ENCODE measurements around the gene MYO1E. TPM values are rescaled to one million over a fixed set of nuclear protein-coding genes. Genes with fewer than 3 reads are reported as not detected.

MYO1E gene
- total and polyA plus RNA-seq, 2 of the 4 experiments (the other 2 are of a cell fraction), result 13.4 to 37.3 TPM

GRCh38 chr15:59326856-59327255, 45.8 kb downstream of the MYO1E start:
- no peak overlapping the region for H2BK120ac ChIP-seq (ENCODE audit: low read depth, low read length)
- no peak overlapping the region for H3K56ac ChIP-seq (ENCODE audit: extremely low read depth, insufficient read depth, low read length)
- H4K5ac ChIP-seq (ENCODE audit: low read depth, low read length), result no peak overlapping the region
- no peak overlapping the region for H3K4me2 ChIP-seq (ENCODE audit: low read depth, low read length)
- ChIA-PET POLR2A (ENCODE audit: unreplicated experiment) (no interaction called here), CTCF (no interaction called here)
- no peak overlapping the region for H2AFZ ChIP-seq (replicated peaks; ENCODE audit: low read length, poor library complexity)
- in situ Hi-C loops (cut with MboI; ENCODE audit: low sequenced_read_pairs) (no loop called here), dilution Hi-C loops (cut with HindIII; ENCODE audit: low sequenced_read_pairs, unreplicated experiment) (no loop called here), intact Hi-C loops (cut with micrococcal nuclease) (no loop called here)
- H2AK9ac ChIP-seq (replicated peaks; ENCODE audit: low read depth, low read length, poor library complexity), result no peak overlapping the region
- DNase-seq (no peak), ATAC-seq (ENCODE audit: low read depth) (no peak)
- H3K79me1 ChIP-seq (ENCODE audit: low read depth in 1 of 2, low read length in 2 of 2), result peaks cover 44 to 60% of the 10 kb centered on the region in 2 experiments
- H3K4me3 ChIP-seq (ENCODE audit: insufficient read depth, low read depth, low read length), result no peak overlapping the region
- BruUV-seq (replicated peaks), result no TSS peak
- peaks cover 11% of the 10 kb centered on the region for H3K9me1 ChIP-seq (ENCODE audit: insufficient read depth, low read length)
- H3K36me3 ChIP-seq (ENCODE audit: control insufficient read depth, insufficient read depth, low read length), result no peaks in the 10 kb centered on the region; the same call in 1 of the 2 replicates
- no peak overlapping the region for H3K9ac ChIP-seq (ENCODE audit: low read depth, low read length)
- no peak overlapping the region for H3K23ac ChIP-seq (ENCODE audit: low read depth, low read length)
- no peak overlapping the region for H2BK15ac ChIP-seq (ENCODE audit: low read depth, low read length)
- H3K27ac ChIP-seq (ENCODE audit: insufficient read depth, low read length), result no peak overlapping the region
- H4K8ac ChIP-seq (ENCODE audit: low read depth in 2 of 2, low read length in 2 of 2), result no peak overlapping the region
- no peaks in the 10 kb centered on the region for H3K9me3 ChIP-seq (ENCODE audit: control insufficient read depth, insufficient read depth, low read length)
- no peak overlapping the region for H2AK5ac ChIP-seq (ENCODE audit: low read depth, low read length)
- no peak overlapping the region for H2BK20ac ChIP-seq (ENCODE audit: low read depth, low read length)
- H3K4ac ChIP-seq (ENCODE audit: low read depth, low read length), result no peak overlapping the region
- no peak overlapping the region for H3K18ac ChIP-seq (ENCODE audit: low read depth, low read length)
- no peak overlapping the region for H2BK5ac ChIP-seq (ENCODE audit: low read depth, low read length, poor library complexity, severe bottlenecking)
- H4K91ac ChIP-seq (ENCODE audit: insufficient read depth, low read depth, low read length), result no peak overlapping the region
- TF ChIP-seq SMC3 (IDR thresholded peaks at IDR 0.05; ENCODE audit: low read depth, low read length), result no peak
- no peak for TF ChIP-seq MAFK (IDR thresholded peaks at IDR 0.05; ENCODE audit: low read depth, low read length)
- no peak for TF ChIP-seq RCOR1 (IDR thresholded peaks at IDR 0.05; ENCODE audit: insufficient replicate concordance, low read length)
- TF ChIP-seq BHLHE40 (IDR thresholded peaks at IDR 0.05; ENCODE audit: low read depth, low read length), result no peak
- no peak for TF ChIP-seq CHD1 (IDR thresholded peaks at IDR 0.05; ENCODE audit: low read depth, low read length)
- no peak for TF ChIP-seq POLR2A (IDR thresholded peaks at IDR 0.05; ENCODE audit: low read depth, low read length)
- TF ChIP-seq MAZ (IDR thresholded peaks at IDR 0.05; ENCODE audit: borderline replicate concordance, low read depth, low read length), result no peak
- no peak for TF ChIP-seq RAD21 (IDR thresholded peaks at IDR 0.05; ENCODE audit: low read length)
- TF ChIP-seq, protein P1, sequence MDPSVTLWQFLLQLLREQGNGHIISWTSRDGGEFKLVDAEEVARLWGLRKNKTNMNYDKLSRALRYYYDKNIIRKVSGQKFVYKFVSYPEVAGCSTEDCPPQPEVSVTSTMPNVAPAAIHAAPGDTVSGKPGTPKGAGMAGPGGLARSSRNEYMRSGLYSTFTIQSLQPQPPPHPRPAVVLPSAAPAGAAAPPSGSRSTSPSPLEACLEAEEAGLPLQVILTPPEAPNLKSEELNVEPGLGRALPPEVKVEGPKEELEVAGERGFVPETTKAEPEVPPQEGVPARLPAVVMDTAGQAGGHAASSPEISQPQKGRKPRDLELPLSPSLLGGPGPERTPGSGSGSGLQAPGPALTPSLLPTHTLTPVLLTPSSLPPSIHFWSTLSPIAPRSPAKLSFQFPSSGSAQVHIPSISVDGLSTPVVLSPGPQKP (IDR thresholded peaks at IDR 0.05; ENCODE audit: borderline replicate concordance, low read depth, low read length), result no peak
- TF ChIP-seq NFE2L2 (IDR thresholded peaks at IDR 0.05; ENCODE audit: low read depth, low read length), result no peak
- TF ChIP-seq, protein P2, sequence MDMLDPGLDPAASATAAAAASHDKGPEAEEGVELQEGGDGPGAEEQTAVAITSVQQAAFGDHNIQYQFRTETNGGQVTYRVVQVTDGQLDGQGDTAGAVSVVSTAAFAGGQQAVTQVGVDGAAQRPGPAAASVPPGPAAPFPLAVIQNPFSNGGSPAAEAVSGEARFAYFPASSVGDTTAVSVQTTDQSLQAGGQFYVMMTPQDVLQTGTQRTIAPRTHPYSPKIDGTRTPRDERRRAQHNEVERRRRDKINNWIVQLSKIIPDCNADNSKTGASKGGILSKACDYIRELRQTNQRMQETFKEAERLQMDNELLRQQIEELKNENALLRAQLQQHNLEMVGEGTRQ (IDR thresholded peaks at IDR 0.05; ENCODE audit: low read depth, low read length), result no peak
- H4K20me1 ChIP-seq (ENCODE audit: insufficient read depth, low read length), result peaks cover 15% of the 10 kb centered on the region; the same call in 1 of the 2 replicates
- WGBS, 2 experiments (ENCODE audit: extremely low coverage in 2 of 2, insufficient read length in 1 of 2), result no CpG with 5 or more reads among the region's 6 CpGs
- H3K27me3 ChIP-seq (ENCODE audit: control insufficient read depth, insufficient read depth, low read length), result no peaks in the 10 kb centered on the region
- H3K14ac ChIP-seq (replicated peaks; ENCODE audit: low read depth, low read length), result no peak overlapping the region
- peaks cover 9% of the 10 kb centered on the region for H3K4me1 ChIP-seq (ENCODE audit: control insufficient read depth, insufficient read depth, low read length)

Measured in IMR-90 (cell line).